A549 (cell line): Measurements from ENCODE around the gene S100A8. TPM values are rescaled to one million over a fixed set of nuclear protein-coding genes. Genes with fewer than 3 reads are reported as not detected.

Experiments
- ATAC-seq, 2 experiments: fragments of 200-7000 bp in 1 of 2; fragments of >200 bp in 1 of 2; cut with Nextera tagmentation in 1 of 2; cut with Tn5 transposase in 1 of 2; 3 replicates each; pipeline versions ENCODE4 v1.8.0 to v1.9.1; 2018 to 2020; ENCODE audit warnings: mild to moderate bottlenecking in 1 of 2, moderate library complexity in 1 of 2
- CTCF ChIA-PET: fragments of 300-600 bp; sonication (Branson Sonifier 250); formaldehyde crosslinking; extraction: SDS; loops from one replicate; lab custom pipeline; 2021; ENCODE audit warnings: antibody characterized with exemption, inconsistent platforms; lab: Yijun Ruan, JAX
- POLR2A ChIA-PET: fragments of 350-600 bp; formaldehyde crosslinking; extraction: SDS; loops from one replicate; lab custom pipeline; 2021; ENCODE audit warnings: antibody characterized with exemption, inconsistent platforms; lab: Yijun Ruan, JAX
- DNase-seq, 2 experiments: peaks; one replicate each; pipeline versions ENCODE4 v3.0.0 to v3.0.0-alpha.2; 2011 to 2016; ENCODE audit warnings: low read depth in 1 of 2, low spot score in 1 of 2
- FAIRE-seq: peaks from 2 replicates; lab custom pipeline; 2011; peaks lifted over from hg19 to GRCh38; lab: Jason Lieb, UNC
- H3K27ac ChIP-seq, 2 experiments: fragments of >200 bp; sonication (Bioruptor Twin); formaldehyde crosslinking; 3 replicates each; pipeline ENCODE4 v1.5.1; 2016 to 2017
- H3K4me1 ChIP-seq: fragments of >200 bp; sonication (Bioruptor Twin); formaldehyde crosslinking; 3 replicates; pipeline ENCODE4 v1.6.1; 2016
- H3K4me2 ChIP-seq: fragments of >200 bp; sonication (Bioruptor Twin); formaldehyde crosslinking; 3 replicates; pipeline ENCODE4 v1.6.1; 2016
- H3K4me3 ChIP-seq: fragments of >200 bp; sonication (Bioruptor Twin); formaldehyde crosslinking; 3 replicates; pipeline ENCODE4 v1.5.1; 2016
- H3K9me3 ChIP-seq: fragments of >200 bp; sonication (Bioruptor Twin); formaldehyde crosslinking; 3 replicates; pipeline ENCODE4 v1.6.1; 2016
- ATOH8 ChIP-seq: fragments of 250-450 bp; sonication (Bioruptor Pico); IDR thresholded peaks from 2 replicates; pipeline ENCODE4 v1.5.0; 2020; ENCODE audit warnings: low read depth, mild to moderate bottlenecking, moderate library complexity
- CBX8 ChIP-seq: fragments of 200-600 bp; sonication (generic); IDR thresholded peaks from 2 replicates; pipeline ENCODE4 v1.6.1; 2016
- CTCF ChIP-seq: fragments of >200 bp; sonication (Bioruptor Twin); formaldehyde crosslinking; IDR thresholded peaks from 3 replicates; pipeline ENCODE4 v1.5.1; 2016
- E2F6 ChIP-seq: IDR thresholded peaks from 2 replicates; pipeline ENCODE4 v1.6.1; 2012; ENCODE audit warnings: low read depth, borderline replicate concordance
- EHF ChIP-seq: fragments of 250-450 bp; sonication (Bioruptor Pico); IDR thresholded peaks from 2 replicates; pipeline ENCODE4 v1.5.0; 2020; ENCODE audit warnings: mild to moderate bottlenecking
- ELK1 ChIP-seq: fragments of 150-350 bp; IDR thresholded peaks from 2 replicates; pipeline ENCODE4 v1.6.1; 2014; ENCODE audit warnings: low read depth, mild to moderate bottlenecking, low read length
- FOSL2 ChIP-seq, 2 experiments: fragments of 450-650 bp in 1 of 2; fragments of >200 bp in 1 of 2; sonication (Bioruptor Twin) in 1 of 2; formaldehyde crosslinking; IDR thresholded peaks; 2 replicates each; pipeline versions ENCODE4 v1.5.0 to v1.6.1; 2016 to 2020; ENCODE audit warnings: mild to moderate bottlenecking in 1 of 2, moderate library complexity in 1 of 2
- GATA3 ChIP-seq: IDR thresholded peaks from 2 replicates; pipeline ENCODE4 v1.6.1; 2012; ENCODE audit warnings: borderline replicate concordance
- HMGXB4 ChIP-seq: fragments of 250-450 bp; sonication (Bioruptor Pico); IDR thresholded peaks from 2 replicates; pipeline ENCODE4 v1.5.0; 2021; ENCODE audit warnings: mild to moderate bottlenecking, moderate library complexity, borderline replicate concordance
- JUN ChIP-seq, 2 experiments: fragments of >200 bp; sonication (Bioruptor Twin); formaldehyde crosslinking; IDR thresholded peaks; 2 replicates in 1 of 2; 3 replicates in 1 of 2; pipeline ENCODE4 v1.6.1; 2016 to 2017
- KDM1A ChIP-seq: fragments of 200-600 bp; sonication (generic); IDR thresholded peaks from 2 replicates; pipeline ENCODE4 v1.6.1; 2016; ENCODE audit warnings: low read depth, mild to moderate bottlenecking
- MAZ ChIP-seq: fragments of 150-350 bp; IDR thresholded peaks from 2 replicates; pipeline ENCODE4 v1.6.1; 2014; ENCODE audit warnings: antibody characterized with exemption, low read depth, low read length, borderline replicate concordance
- MYC ChIP-seq: IDR thresholded peaks from 2 replicates; pipeline ENCODE4 v1.6.1; 2012; ENCODE audit warnings: mild to moderate bottlenecking, inconsistent platforms, low read length, improper control_type of control experiment, borderline replicate concordance
- NPAS2 ChIP-seq: fragments of 250-450 bp; sonication (Bioruptor Pico); IDR thresholded peaks from 2 replicates; pipeline ENCODE4 v1.8.0; 2022; ENCODE audit warnings: mild to moderate bottlenecking, moderate library complexity, borderline replicate concordance
- NR3C1 ChIP-seq: fragments of >200 bp; sonication (Bioruptor Twin); formaldehyde crosslinking; IDR thresholded peaks from 3 replicates; pipeline ENCODE4 v1.6.1; 2017
- RAD21 ChIP-seq, 2 experiments: fragments of >200 bp in 1 of 2; sonication (Bioruptor Twin) in 1 of 2; formaldehyde crosslinking in 1 of 2; IDR thresholded peaks in 1 of 2; conservative IDR thresholded peaks in 1 of 2; 2 replicates in 1 of 2; 3 replicates in 1 of 2; pipeline ENCODE4 v1.6.1; 2012 to 2018; ENCODE audit warnings: inconsistent platforms in 1 of 2
- RFX5 ChIP-seq: fragments of 450-650 bp; IDR thresholded peaks from 2 replicates; pipeline ENCODE4 v1.7.1; 2014; ENCODE audit warnings: antibody characterized with exemption, mild to moderate bottlenecking, moderate library complexity
- RNF2 ChIP-seq: fragments of 200-600 bp; sonication (generic); IDR thresholded peaks from 2 replicates; pipeline ENCODE4 v1.6.1; 2016; ENCODE audit warnings: low read depth, mild to moderate bottlenecking, antibody characterized with exemption, moderate library complexity, borderline replicate concordance
- TP53 ChIP-seq: fragments of 250-450 bp; sonication (Bioruptor Pico); IDR thresholded peaks from 2 replicates; pipeline ENCODE4 v1.5.0; 2021; ENCODE audit warnings: mild to moderate bottlenecking, moderate library complexity
- ZC3H11A ChIP-seq: fragments of 450-650 bp; IDR thresholded peaks from 2 replicates; pipeline ENCODE4 v1.6.1; 2014; ENCODE audit warnings: antibody characterized with exemption, mild to moderate bottlenecking
- WGBS: methylation state at CpG from one replicate; pipeline ENCODE4 v1.1.6; 2017; ENCODE audit errors: missing lambda C conversion rate; 5-methylcytosine and 5-hydroxymethylcytosine counted together
- polyA plus RNA-seq, 4 experiments: library from polyadenylated mRNA; depleted of rRNA in 3 of 4; stranded (reverse); fragments of >200 nt; fragmentation: RNase III in 1 of 4; extraction: RNeasy Plus Mini Kit Qiagen cat#74134 plus additional on column Dnase treatment in 1 of 4; gene quantifications; 2 replicates in 3 of 4; 3 replicates in 1 of 4; pipeline ENCODE4 v1.2.3, GENCODE V29; 2011 to 2017

The S100A8 gene
- polyA plus RNA-seq, 2 of the 4 experiments (the other 2 are of a cell fraction), result not detected

- TF ChIP-seq CTCF (no peak), ZC3H11A (no peak)
Observed at GRCh38 chr1:153372571-153372970, 18.3 kb downstream of the S100A8 start (continued).

- Histone ChIP-seq H3K4me3 (no peak overlapping the region), H3K27ac (no peak overlapping the region), H3K9me3 (no peaks in the 10 kb centered on the region), H3K4me2 (no peak overlapping the region)
- WGBS, result 16% methylated on average over 1 of the region's 1 CpG
- CTCF ChIA-PET, result no interaction called here
- TF ChIP-seq ATOH8 (no peak), NR3C1 (no peak), RAD21 (conservative IDR thresholded peaks at IDR 0.05 in 1 of 2, IDR thresholded peaks at IDR 0.05 in 1 of 2) (no peak)
- TF ChIP-seq, all 56 proteins: peak for 0
- POLR2A ChIA-PET, result no interaction called here
- no peak for FAIRE-seq
- ATAC-seq, result no peak
- DNase-seq, result no peak
- peaks cover 5% of the 10 kb centered on the region; the same call in 1 of the 3 replicates for H3K4me1 ChIP-seq
Observed at GRCh38 chr1:153371231-153371630, 19.6 kb downstream of the S100A8 start.

- POLR2A ChIA-PET, result no interaction called here
- Histone ChIP-seq H3K4me1 (no peaks in the 10 kb centered on the region), H3K9me3 (no peaks in the 10 kb centered on the region), H3K4me2 (no peak overlapping the region), H3K4me3 (no peak overlapping the region), H3K27ac (no peak overlapping the region)
- FAIRE-seq (no peak), ATAC-seq (no peak), DNase-seq (no peak)
- 21% methylated on average over 3 of the region's 3 CpGs for WGBS
- TF ChIP-seq ZC3H11A, result no peak
- no peak for TF ChIP-seq RNF2
- no peak for TF ChIP-seq ELK1
- no peak for TF ChIP-seq EHF
- TF ChIP-seq KDM1A, result no peak
- TF ChIP-seq FOSL2 (IDR thresholded peaks at IDR 0.05), result no peak
- TF ChIP-seq FOSL2 (CRISPR knock-in tag; IDR thresholded peaks at IDR 0.05), result no peak
- no peak for TF ChIP-seq E2F6
- CTCF ChIA-PET, result interaction anchor here (1.1 to 1.4 kb wide), 2 partner anchors 15 to 125 kb away, joined by 3 to 6 read pairs; no protein-coding TSS in a partner anchor
Observed at GRCh38 chr1:153370146-153370545, 20.7 kb downstream of the S100A8 start.

GRCh38 chr1:153368495-153368894 is 22.4 kb downstream of the S100A8 start:
- WGBS, result 7% methylated on average over 2 of the region's 2 CpGs
- ChIA-PET POLR2A (no interaction called here), CTCF (interaction anchor here (1.4 to 7.7 kb wide), 3 partner anchors 14 to 126 kb away, joined by 5 to 70 read pairs (median 12); no protein-coding TSS in a partner anchor)
- Histone ChIP-seq H3K4me2 (no peak overlapping the region), H3K27ac (no peak overlapping the region), H3K4me1 (no peaks in the 10 kb centered on the region), H3K9me3 (no peaks in the 10 kb centered on the region), H3K4me3 (no peak overlapping the region)
- DNase-seq (no peak), FAIRE-seq (no peak), ATAC-seq (no peak)
- TF ChIP-seq MAZ, result no peak
- TF ChIP-seq HMGXB4 (CRISPR knock-in tag), result no peak
- no peak for TF ChIP-seq MYC
- no peak for TF ChIP-seq JUN (IDR thresholded peaks at IDR 0.05)
- TF ChIP-seq TP53 (CRISPR knock-in tag), result no peak
- TF ChIP-seq NPAS2 (CRISPR knock-in tag), result no peak
- TF ChIP-seq ATOH8, result no peak
- no peak for TF ChIP-seq CBX8
- TF ChIP-seq GATA3, result no peak
- TF ChIP-seq EHF, result no peak
- TF ChIP-seq KDM1A, result no peak
- TF ChIP-seq RFX5, result no peak
